ENCODE measurements around the gene PLD1. TPM values are rescaled to one million over a fixed set of nuclear protein-coding genes. Genes with fewer than 3 reads are reported as not detected.
A peak's percentile ranks its signal among the peaks of the same experiment; 100 is the strongest.
"Not testable (repeated sequence)": the region's sequence is repeated elsewhere in the genome, so short reads cannot be mapped to it uniquely, and the experiment has no call there.

PLD1 gene
- total RNA-seq, 1 experiment from 2014 or later, result 14.4 TPM

DNA sequence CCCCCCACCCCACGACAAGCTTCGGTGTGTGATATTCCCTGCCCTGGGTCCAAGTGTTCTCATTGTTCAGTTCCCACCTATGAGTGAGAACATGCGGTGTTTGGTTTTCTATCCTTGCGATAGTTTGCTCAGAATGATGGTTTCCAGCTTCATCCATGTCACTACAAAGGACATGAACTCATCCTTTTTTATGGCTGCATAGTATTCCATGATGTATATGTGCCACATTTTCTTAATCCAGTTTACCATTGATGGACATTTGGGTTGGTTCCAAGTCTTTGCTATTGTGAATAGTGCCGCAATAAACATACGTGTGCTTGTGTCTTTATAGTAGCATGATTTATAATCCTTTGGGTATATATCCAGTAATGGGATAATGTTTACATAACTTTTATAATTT is 4.4 kb upstream of the PLD1 start:
- not testable (repeated sequence) for DNase-seq (ENCODE audit: low spot score)

DNA sequence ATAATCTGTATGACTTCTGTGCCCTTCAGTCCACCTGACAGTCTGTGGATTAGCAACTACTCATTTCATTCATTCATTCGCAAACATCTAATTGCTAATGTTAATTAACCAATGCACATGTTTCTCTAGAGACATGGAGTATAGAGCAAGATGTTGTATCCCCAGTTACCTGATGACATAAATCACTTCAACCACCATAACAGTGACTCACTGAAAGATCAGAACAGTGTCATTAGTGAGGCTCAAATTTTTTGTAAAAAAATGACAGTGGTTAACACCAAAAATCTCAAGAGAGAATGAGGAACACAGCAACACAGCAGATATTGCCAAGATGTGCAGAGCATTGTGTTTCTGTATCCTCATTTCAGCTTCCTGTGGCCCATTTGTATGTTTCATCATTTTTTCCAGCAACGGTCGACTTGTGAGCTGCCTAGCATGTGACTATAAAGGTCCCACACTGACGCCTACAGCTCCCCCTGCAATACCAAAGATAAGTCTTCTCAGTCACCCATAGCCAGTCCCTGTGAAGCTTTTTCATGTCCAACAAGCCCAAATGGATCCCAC is 3.7 kb upstream of the PLD1 start:
- DNase-seq (ENCODE audit: low spot score), result no peak

DNA sequence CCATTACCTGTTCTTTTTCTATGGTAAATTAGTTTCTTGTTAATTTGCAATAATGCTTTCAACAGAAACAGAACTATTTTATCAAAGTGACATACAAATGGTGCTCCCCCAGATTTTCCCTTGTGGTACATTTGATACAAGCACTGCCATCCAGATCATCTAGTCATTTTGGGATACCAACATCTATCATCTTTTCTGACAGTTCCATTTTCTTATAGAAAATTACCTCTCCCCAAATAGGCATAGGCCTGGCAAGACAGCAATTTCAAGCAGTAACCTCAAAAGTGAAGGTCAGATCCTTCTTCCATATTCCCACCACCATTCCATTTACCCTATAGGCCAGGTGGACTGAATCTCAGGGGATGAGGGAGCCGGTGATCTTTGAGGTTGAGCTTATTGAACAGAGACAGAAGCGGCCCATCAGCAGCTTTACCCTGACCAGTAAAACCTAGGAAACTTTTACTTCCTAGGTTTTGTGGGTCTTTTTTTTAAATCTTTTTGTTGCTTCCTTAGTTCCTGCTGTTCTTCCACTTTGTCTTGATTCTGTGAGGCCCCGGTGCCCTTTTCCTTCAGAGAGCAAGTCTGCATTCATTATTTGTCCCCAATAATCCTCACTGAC is 3.1 kb upstream of the PLD1 start:
- no peak for DNase-seq (ENCODE audit: low spot score)

DNA sequence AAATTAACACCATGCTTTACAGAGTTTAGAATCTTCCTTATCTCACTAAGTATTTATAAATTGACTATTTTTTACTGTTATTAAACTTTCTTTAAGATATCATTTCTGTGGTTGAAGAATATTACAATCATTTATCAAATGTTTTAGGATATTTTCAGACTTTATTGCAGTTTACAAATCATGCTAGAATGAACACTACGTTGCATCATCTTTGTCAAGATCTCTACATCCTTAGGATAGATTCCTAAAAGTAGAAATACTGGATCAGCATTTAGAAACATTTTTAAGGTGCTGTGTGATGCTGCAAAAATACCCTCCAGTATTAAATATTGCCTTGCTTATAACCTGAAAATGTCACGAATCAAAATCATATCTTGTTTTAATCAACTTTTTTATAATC is 2.5 kb upstream of the PLD1 start:
- no peak for DNase-seq (ENCODE audit: low spot score)

DNA sequence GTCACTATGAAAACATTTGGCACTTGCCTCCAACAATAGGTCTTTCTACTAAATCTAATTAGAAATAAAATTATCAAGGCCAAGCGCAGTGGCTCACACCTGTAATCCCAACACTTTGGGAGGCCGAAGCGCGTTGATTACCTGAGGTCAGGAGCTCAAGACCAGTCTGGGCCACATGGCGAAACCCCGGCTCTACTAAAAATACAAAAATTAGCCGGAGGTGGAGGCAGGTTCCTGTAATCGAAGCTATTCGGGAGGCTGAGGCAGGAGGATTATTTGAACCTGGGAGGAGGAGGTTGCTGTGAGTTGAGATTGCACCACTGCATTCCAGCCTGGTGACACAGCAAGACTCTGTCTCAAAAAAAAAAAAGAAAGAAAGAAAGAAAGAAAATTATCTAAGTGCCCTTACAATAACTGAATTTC is 1.6 kb upstream of the PLD1 start:
- no peak for DNase-seq (ENCODE audit: low spot score)

DNA sequence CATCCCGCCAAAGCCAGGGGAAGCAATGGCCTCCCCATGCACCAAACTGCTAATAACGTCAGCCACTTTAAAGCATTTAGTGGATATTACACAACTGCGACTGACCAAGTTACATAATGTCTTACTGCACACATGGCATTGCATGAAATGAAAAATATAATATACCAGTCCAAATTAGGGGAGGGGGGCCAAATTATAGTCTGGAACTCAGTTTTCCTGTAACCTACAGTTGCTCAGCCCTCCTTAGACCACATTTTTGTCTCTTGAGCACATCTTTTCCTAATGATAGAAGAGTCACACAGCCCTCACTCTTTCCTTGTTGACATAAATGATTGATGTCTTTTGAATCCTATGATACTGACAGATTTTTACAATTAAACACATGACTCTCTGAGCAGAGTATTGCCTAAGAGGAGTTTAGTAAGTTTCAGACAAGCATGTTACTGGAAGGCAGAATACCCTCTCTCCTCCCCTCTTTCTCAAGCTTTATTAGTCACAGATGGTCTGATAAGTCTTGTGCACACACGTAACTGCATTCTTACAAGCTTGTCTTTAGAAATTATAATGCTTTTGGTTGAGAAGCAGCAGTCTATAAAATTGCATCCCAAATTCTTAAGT is 1.1 kb upstream of the PLD1 start:
- DNase-seq (ENCODE audit: low spot score), result peak; percentile 92

DNA sequence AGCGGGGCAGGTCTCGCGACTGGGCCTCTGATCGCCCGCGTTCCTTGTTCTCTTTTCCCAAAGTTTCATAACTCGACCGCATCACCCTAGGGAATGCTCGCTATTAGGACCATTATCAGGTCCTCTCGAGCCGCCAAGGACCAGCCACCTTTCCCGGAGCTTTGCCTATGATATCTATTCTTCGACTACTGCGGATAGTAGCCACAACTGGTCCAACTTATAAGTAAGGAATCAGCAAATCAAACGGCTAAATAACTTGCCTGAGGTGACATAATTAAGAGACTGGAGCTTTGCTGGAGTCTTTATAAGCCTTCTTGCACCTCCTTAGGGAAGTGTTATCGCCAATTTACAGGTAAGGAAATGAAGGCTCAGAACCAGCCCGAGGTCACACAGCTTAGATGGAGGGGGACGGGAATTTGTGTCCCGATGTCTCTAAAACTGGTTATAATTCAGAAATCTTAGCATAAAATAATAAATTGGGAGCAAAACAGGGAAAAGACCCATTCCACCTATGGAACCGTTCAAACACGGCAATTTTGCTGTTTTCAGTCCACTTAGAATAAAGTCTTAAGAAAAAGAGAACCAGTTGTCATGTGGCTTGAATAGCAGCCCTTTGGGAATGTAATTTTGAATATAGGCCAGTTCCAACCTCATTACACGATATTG is 479 bp upstream of the PLD1 start:
- DNase-seq (ENCODE audit: low spot score), result no peak

DNA sequence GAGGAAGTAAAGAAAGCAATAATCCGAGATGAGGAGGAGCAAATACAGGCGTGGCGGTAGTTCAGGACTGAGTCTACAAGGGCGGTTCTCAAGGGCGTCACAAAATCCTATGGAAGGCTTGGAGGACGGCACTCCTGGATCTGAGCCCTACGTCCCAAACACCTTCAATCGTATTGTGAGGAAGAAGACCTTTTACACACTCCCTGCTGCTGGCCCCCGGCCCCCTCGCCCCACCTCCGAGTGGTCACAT is 747 bp downstream of the PLD1 start:
- DNase-seq (ENCODE audit: low spot score), result peak; percentile 67

DNA sequence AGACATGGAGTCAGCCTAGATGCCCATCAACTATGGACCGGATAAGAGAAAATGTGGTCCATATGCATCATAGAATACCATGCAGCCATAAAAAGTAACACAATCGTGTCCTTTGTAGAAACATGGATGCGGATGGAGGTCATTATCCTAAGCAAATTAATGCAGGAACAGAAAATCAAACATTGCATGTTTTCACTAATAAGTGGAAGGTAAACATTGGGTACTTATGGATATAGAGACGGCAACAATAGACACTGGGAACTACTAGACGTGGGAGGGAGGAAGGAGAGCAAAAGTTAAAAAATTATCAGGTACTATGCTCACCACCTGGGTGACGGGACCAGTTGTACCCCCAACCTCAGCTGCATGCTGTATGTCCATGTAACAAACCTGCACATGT is 2.5 kb downstream of the PLD1 start:
- no peak for DNase-seq (ENCODE audit: low spot score)

DNA sequence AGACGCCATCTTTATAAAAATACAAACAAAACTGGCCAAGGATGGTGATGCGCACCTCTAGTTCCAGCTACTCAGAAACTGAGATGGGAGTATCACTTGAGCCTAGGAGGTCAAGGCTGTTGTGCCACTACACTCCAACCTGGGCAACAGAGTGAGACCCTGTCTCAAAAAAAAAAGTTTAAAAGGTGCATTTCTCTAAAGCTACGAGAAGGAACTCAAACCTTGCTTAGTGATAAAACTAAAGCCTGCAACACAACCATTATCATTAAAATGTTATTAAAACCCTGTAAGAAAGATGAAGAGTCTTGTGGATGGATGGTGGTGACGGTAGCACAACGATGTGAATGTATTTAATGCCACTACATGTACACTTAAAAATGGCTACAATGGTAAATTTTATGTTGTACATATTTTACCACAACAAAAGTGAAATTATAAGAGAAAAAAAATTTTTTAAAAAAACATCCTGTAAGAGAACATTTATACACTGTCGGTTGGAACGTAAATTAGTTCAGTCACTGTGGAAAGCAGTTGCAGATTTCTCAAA is 3.1 kb downstream of the PLD1 start:
- no peak for DNase-seq (ENCODE audit: low spot score)

DNA sequence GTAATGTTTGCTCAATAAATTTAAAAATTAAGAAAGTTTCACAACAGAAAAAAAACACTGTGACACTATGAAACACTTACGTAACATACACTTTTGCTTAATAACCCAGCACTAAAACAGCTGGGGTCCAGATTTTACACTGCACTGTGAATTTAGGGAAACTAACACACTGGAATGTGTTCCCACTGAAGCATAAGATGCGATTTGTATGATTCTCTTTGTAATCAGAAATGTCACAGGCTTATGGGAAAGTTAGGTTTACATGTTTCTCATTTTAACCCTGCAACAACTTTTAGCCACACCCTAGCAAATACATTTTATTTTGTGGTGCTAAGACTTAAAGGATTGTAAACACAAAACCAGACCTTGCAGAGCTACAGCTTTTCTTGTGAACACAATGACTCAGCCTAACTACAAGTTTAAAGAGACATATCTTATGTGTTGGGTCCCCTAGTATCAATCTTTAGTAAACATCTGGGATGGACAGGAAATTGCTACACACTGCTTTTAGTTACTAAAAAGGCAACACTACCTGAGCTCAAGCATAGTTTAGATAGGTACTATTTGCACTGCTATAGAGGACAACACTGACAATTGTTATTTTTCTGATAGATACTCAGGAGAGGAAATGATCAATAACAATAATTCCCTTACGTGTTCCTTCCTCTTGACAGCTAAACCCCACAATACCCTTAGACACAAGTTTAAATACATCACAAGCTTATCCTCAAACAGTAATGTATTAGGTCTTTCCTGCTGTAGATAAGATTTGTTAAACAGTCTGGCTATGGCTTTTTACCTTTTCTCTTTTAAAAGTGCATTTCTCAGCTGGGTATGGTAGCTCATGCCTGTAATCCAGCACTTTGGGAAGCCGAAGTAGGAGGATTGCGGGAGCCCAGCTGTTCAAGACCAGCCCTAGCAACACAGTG is 3.8 kb downstream of the PLD1 start:
- DNase-seq (ENCODE audit: low spot score), result peak; percentile 95

DNA sequence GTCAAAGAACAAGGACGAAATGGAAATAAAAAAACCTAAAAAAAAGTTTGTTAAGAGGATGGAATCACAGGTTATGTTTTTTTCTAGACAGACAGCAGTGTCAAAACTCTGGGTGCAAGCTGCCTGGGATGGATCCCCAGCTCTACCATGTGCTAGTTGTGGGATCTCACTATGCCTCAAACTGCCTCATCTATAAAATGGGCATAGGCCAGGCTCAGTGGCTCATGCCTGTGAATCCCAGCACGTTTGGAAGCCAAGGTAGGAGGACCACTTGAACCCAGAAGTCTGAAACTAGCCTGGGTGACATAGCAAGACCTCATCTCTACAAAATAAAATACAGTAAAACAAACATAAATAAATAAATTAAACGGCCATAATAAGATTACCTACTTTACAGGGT is 4.6 kb downstream of the PLD1 start:
- no peak for DNase-seq (ENCODE audit: low spot score)

DNA sequence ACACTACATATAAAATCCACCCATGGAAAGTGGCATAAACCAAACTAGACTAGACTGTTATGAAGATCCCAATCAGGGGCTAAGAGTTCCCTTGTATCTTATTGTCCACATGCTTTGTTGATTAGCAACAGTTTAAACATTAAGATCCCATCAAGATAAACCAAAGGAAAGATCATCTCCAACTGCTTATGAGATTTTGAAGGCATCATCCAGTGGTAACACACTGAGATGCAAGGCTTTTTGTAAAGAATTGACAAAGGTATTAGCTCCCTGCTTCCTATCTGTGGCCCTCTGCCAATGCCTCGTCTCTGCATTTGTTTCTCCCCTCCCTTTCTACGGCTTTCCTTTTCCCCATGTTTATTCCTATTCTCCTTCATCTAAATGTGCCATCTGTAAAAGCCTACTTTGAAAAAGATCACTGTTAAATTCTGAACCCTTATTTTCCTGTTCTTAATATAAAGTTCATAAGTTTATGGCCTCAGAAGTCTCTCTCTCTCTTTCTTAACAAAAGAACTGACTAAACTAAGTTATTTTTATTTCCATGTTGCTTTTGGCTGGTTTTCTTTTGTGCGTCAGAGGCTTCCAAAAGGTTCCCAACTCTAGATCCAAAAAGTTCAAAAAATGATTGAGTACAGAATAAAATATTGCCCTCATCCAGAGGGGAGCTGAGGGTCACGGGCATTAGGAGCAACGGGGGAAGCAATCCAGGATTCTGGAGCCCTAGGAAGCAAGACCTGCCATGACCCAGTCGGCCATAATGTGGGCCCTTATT is 5.5 kb downstream of the PLD1 start:
- DNase-seq (ENCODE audit: low spot score), result no peak

DNA sequence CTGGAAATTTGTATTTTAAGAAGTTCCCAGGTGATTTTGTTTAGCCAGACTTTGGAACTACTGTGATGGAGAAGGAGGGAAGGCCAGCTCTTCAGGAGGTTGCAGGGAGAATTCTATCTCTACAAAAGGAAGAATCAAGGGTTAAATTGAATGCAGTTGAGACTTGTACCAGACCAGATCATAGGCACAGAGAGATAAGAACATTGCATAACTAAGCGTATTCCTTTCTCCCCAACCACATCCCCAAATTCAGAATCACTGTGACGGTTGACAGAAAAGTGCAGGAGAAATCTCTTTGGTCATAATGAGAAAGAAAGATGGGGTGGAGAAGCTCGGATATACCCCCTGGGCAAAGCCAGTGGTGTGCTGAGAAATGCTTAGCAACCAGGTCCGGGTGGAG is 7.2 kb downstream of the PLD1 start:
- DNase-seq (ENCODE audit: low spot score), result no peak

DNA sequence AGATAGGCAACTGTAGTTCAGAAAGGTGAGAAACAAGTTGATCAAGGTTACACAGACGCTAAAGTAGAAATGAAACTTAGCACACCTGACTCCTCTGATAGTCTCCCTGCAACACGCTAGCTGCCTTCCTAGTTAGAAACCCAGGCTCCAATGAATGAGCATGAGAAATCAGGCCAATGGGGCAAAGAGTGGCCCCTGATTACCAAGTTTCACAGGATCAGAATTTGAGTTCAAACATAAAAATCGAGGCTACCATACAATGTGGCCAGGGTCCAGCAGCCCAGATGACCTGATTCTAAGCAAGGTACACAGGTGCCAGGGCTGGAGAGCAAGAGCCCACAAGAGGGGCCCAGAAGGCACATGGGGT is 7.7 kb downstream of the PLD1 start:
- no peak for DNase-seq (ENCODE audit: low spot score)

DNA sequence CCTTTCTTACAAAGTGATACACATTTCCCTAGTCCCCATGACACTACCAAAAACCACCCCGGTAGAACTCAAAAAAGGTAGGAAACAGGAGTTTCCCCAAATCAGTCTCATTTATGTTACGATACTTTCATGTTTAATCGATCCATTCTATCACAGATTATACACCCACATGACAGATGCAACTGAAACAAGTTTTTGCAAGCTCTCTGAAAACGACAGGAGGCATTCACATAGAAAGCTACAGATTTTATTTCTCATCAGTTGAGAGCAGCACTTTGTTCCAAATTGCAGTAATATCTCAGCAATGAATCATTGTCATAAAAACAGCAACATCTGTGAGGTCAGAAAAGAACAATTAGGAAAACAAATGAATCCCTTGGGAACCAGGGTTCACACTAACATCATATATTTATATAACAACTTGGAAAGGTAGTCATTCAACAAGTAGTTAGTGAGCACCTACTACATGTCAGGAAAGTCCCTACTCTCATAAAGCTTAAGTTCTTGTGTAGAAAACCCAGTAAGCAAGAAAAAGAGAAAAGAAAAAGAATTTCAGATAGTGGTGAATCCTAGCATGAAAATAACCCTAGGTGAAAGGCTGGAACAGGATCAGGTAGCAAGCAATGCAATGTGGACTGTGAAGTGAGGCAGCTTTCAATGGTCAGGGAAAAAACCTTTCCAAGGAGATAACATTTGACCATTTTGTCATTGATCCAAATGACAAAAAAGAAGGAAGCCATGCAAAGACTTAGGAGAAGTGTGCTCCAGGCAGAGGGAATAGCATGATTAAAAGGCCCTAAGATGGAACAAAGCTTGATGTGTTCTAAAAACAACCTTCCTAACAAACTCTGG is 8.3 kb downstream of the PLD1 start:
- DNase-seq (ENCODE audit: low spot score), result peak; percentile 40

DNA sequence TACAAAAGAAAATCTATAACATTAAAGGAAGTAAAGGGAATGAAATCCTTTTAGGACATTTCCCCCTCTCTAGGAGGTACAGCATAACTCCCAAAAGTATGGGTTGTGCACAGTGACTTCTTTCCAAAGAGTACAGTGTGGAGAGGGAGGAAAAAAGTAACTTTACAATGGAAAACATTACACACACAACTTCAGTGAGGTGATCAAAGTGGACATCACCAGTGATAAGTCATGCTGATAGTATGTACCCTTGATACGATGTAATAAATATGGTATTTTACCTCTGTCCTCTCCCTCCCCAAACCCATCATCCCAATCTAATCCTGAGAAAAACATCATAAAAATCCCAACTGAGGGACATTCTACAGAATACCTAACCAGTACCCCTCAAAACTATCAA is 10.8 kb downstream of the PLD1 start:
- DNase-seq (ENCODE audit: low spot score), result no peak

DNA sequence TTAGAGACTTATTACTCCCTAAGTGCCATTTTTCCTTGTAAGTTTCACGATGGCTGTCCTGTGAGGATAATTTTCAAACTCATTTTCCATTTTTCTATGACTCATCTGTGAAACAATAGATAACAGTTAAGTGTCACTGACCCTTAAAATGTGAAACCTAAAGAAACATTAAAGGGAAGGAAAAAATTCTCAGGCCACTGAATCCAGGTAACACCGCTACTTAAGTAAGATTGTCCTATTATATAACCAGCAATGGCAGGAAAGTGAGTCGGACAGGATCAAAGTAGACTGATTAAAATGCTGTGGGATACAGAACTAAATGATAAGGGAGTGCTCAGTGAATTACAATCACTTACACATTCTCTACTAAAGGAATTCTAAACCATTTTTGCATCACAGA is 12.4 kb downstream of the PLD1 start:
- DNase-seq (ENCODE audit: low spot score), result no peak

DNA sequence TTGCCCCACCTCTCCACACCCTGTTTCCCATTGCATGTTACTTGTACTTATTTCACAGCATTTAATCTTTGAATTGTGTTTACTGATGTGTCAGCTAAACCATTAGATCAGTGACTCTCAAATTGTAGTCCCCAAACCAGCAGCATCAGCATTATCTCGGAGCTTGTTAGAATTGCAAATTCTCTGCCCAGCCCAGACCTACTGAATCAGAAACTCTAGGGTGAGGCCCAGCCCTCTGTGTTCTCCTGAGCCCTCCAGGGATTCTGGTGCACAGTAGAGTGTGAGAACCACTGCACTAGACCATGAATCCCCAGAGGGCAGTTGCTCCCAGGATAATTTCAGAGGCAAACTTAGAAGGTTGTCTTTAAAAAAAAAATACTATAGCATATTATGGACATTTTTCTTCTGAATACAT is 13.0 kb downstream of the PLD1 start:
- DNase-seq (ENCODE audit: low spot score), result no peak

DNA sequence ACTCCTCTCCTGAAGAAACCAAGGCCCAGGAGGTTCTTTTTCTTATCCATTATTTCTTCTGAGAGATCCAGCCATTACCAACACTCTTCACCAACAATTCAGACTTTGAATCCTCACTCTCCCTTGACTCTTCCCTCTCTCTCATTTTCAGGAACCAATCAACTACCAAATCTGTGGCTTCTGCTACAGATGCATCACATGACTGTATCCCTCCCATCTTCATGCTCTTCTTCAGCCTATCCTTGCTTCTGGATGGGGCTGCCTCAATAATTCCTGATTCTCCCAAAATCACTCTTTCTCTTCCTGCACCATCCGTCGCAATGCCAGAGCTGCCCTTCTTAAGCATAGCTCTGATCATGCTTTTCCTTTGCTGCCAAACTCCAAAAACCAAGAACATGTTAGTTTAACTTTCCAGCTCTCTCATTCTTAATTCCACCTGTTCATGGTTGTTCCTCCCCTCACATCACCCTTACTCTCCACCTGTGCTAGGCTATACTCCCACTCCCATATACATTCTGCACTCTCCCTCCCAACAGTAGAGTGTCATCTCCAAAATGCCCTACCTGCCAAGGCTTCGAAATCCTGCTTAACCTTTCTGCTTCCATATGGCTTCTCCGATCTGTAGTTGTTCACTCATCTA is 13.5 kb downstream of the PLD1 start:
- DNase-seq (ENCODE audit: low spot score), result no peak

Data from H4 (cell line).